GM18526 (cell line): ENCODE measurements around the gene CAPN11.

Experiments used
- POLR2A ChIP-seq: IDR thresholded peaks from 3 replicates; pipeline ENCODE4 v1.6.1; 2011; ENCODE audit not compliant: insufficient read length; ENCODE audit errors: extremely low read depth

Gene CAPN11

GRCh38 chr6:44147256-44147655, 11.4 kb upstream of the CAPN11 start:
- TF ChIP-seq POLR2A, result no peak

- no peak for TF ChIP-seq POLR2A
Measured at GRCh38 chr6:44148306-44148705, 10.3 kb upstream of the CAPN11 start.

- TF ChIP-seq POLR2A, result no peak
Measured at GRCh38 chr6:44149369-44150012, 9.1 kb upstream of the CAPN11 start.

- no peak for TF ChIP-seq POLR2A
Measured at GRCh38 chr6:44150317-44150917, 8.2 kb upstream of the CAPN11 start.

GRCh38 chr6:44151348-44152108, 7.1 kb upstream of the CAPN11 start:
- TF ChIP-seq POLR2A, result no peak

GRCh38 chr6:44152109-44152461, 6.5 kb upstream of the CAPN11 start:
- TF ChIP-seq POLR2A, result no peak

- TF ChIP-seq POLR2A, result no peak
Measured at GRCh38 chr6:44152533-44152932, 6.1 kb upstream of the CAPN11 start.

- TF ChIP-seq POLR2A, result no peak
Measured at GRCh38 chr6:44154067-44154466, 4.6 kb upstream of the CAPN11 start.

GRCh38 chr6:44156494-44157151, 2.0 kb upstream of the CAPN11 start:
- no peak for TF ChIP-seq POLR2A

GRCh38 chr6:44157152-44157521, 1.5 kb upstream of the CAPN11 start:
- TF ChIP-seq POLR2A, result no peak

- TF ChIP-seq POLR2A, result no peak
Measured at GRCh38 chr6:44161997-44162338, 3.3 kb downstream of the CAPN11 start.

GRCh38 chr6:44162876-44163625, 4.4 kb downstream of the CAPN11 start:
- no peak for TF ChIP-seq POLR2A

- no peak for TF ChIP-seq POLR2A
Measured at GRCh38 chr6:44166116-44166515, 7.5 kb downstream of the CAPN11 start.

GRCh38 chr6:44166591-44167184, 8.1 kb downstream of the CAPN11 start:
- TF ChIP-seq POLR2A, result no peak

GRCh38 chr6:44167567-44167966, 8.9 kb downstream of the CAPN11 start:
- no peak for TF ChIP-seq POLR2A

- TF ChIP-seq POLR2A, result no peak
Measured at GRCh38 chr6:44169154-44169553, 10.5 kb downstream of the CAPN11 start.
